AG09309 (cell line): ENCODE measurements around the gene CATSPERZ.
A peak's percentile ranks its signal among the peaks of the same experiment; 100 is the strongest.

ENCODE experiments used
- DNase-seq: peaks from one replicate; pipeline ENCODE4 v3.0.0-alpha.2; 2010; ENCODE audit warnings: low read depth
- H3K4me3 ChIP-seq: 2 replicates; pipeline ENCODE4 v1.5.1; 2011; ENCODE audit warnings: mild to moderate bottlenecking, low read depth, low read length, moderate library complexity; ENCODE audit not compliant: control insufficient read depth
- CTCF ChIP-seq: IDR thresholded peaks from 2 replicates; pipeline ENCODE4 v1.5.1; 2011; ENCODE audit warnings: mild to moderate bottlenecking, low read depth, low read length, inconsistent platforms; ENCODE audit not compliant: insufficient read depth, control insufficient read depth; ENCODE audit errors: missing control alignments

Gene CATSPERZ

DNA sequence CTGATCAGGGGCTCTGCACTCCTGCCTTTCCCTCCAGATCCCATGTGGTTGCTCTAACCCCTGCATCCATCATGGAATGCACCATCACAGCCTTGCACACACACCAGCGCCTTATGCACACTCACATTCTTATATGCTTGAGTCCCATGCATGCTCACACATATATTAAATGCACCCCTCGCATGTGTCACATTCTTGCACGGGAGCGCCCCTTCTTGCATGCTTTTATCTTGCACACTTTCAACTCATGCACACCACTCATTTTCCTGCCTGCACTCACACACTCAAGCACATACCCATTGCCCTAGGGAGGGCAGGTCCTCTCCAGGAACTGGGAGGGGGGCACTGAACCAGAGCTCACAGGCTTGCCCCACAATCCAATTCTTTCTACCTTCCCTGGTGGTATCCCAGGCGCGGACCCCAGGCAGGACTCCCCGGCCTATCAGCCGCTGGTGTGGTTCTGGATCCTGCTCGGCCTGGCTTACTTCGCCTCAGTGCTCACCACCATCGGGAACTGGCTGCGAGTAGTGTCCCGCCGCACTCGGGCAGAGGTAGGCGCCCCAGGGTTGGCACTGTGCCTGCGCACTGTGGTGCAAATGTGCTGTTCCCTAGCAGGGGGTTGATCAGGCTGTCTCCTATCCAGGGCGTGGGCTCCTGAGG lies 2.3 kb upstream of the CATSPERZ start:
- H3K4me3 ChIP-seq: no peak overlapping the region
- TF ChIP-seq CTCF: no peak
- DNase-seq: no peak

GRCh38 chr11:64298966-64299846 lies 952 bp upstream of the CATSPERZ start:
- no peak for TF ChIP-seq CTCF
- no peak for DNase-seq
- peak overlapping the region; percentile 18 for H3K4me3 ChIP-seq

DNA sequence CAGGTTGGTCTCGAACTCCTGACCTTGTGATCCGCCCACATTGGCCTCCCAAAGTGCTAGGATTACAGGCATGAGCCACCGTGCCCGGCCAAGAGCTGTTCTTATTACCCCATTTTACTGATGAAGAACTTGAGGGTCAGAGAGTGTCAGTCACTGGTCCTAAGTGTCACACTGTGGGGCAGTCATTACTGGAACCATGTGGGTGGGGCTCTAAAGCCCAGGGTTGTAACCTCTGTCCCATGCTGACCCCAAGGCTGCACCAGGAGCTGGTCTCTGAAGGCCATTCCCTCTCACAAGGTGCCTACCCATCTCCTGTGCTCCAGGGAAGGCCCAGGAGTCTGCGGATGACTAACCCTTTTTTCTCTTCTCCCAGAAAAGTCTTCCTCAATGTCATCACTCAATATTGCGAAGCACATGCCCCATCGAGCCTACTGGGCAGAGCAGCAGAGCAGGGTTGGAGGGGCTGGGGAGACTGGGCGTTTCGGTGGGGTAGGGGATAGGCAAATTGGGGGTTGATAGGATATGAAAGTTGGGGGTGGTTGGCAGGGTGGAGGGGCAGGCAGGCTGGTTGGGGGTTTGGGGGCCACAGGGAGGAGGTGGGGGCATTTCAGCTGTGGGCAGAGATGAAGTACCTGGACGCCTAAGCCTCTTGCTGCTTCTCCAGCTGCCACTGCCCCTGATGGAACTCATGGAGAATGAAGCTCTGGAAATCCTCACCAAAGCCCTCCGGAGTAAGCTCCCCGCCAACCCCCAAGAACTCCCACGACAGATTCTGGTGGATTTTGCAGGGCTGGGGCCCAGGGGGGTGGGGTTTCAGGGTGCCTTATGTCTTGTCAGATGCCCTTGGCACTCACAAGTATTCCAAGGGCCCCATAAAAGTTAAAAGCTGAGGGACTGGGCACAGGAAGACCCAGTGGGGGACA lies 3.2 kb downstream of the CATSPERZ start:
- DNase-seq: no peak
- TF ChIP-seq CTCF: no peak
- H3K4me3 ChIP-seq: no peak overlapping the region

DNA sequence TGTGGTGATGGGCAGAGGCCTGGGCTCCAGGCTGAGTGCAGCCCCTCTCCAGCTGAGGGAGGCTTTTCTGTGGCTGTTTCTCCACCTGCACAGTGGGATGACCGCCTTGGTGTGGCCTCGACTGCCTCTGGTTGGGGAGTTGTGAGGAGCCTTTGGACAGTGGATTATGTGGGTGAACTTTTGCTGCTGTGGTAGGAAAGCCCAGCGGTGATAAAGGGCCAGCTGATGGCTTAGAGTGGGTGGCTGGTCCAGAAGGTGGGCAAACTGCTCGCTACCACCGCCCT lies 3.8 kb downstream of the CATSPERZ start:
- no peak for DNase-seq
- TF ChIP-seq CTCF: no peak
- H3K4me3 ChIP-seq: peak overlapping the region; percentile 64; the same call in 1 of the 2 replicates

DNA sequence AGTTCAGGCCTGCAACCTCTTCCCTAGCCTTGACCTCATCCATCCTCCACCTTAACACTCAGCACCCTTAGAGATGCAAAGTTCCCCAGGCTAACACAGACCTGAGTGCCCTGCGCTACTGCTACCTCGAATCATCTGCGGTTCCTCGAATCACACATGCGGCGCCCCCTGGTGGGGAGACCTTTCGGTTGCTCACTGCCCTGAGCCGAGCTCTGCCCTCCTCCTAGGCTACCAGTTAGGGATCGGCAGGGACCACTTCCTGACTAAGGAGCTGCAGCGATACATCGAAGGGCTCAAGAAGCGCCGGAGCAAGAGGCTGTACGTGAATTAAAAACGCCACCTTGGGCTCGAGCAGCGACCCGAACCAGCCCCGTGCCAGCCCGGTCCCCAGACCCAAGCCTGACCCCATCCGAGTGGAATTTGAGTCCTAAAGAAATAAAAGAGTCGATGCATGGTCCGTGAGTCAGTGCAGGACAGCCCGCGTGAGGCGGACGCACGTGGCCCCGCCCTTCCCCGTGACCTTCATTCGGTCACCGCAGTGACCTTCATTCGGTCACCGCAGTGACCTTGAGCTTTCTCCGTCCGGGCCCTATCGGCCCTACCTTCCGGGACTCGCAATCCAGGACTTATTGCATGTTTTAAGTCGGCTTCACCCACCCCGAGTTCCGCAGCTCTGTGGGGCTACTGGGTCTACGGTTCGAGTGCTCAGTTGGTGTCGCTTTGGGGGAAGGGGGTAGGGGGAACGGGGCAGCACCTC lies 4.3 kb downstream of the CATSPERZ start:
- H3K4me3 ChIP-seq: peak overlapping the region; percentile 64
- peak; percentile 87 for TF ChIP-seq CTCF
- peak; percentile 57 for DNase-seq

GRCh38 chr11:64305075-64305690 lies 5.0 kb downstream of the CATSPERZ start, which contains the start of gene ESRRA:
TSS of gene ESRRA (plus strand) at chr11:64305524. CDS start at chr11:64307180, 1,656 bp downstream.
- TF ChIP-seq CTCF: no peak
- peak within 1 kb of the TSS; percentile 93 for H3K4me3 ChIP-seq
- peak; percentile 74 for DNase-seq
